Vein endothelial cell (primary cell): ENCODE results near the gene CAMK1D. TPM values are rescaled to one million over a fixed set of nuclear protein-coding genes. Genes with fewer than 3 reads are reported as not detected.

Experiments used
- small RNA-seq: library from RNA; depleted of rRNA; stranded (forward); fragments of <200 nt; gene quantifications from one replicate; pipeline ENCODE3, GENCODE V24; 2012
- total RNA-seq: library from RNA; depleted of rRNA; stranded (reverse); fragments of >200 nt; gene quantifications from 2 replicates; pipeline ENCODE4 v1.2.3, GENCODE V29; 2012

The CAMK1D gene
- 0.98 and 1.1 TPM in 2 replicates for total RNA-seq

GRCh38 chr10:12348870-12349628 is at the start of gene CAMK1D:
TSS of gene CAMK1D (plus strand) at chr10:12349547.

Small RNA genes lying within 50 kb of the gene (small RNA-seq; reads per million reads assigned to genes)
- gene MIR4480 (not detected), gene MIR548Q (not detected), gene RF00279 (not detected), gene RN7SL198P (not detected), gene RNU6ATAC39P (not detected)

Other genes starting within 250 kb of the CAMK1D start
- gene SEC61A2, start 219.9 kb upstream of the CAMK1D start, total RNA-seq: 6.0 and 6.5 TPM in 2 replicates
- gene NUDT5, start 153.7 kb upstream of the CAMK1D start, total RNA-seq: 53.2 and 63.7 TPM in 2 replicates
- gene CDC123, start 153.4 kb upstream of the CAMK1D start, total RNA-seq: 117 and 125 TPM in 2 replicates